A673 (cell line): ENCODE results near the gene CUL4A. TPM values are rescaled to one million over a fixed set of nuclear protein-coding genes. Genes with fewer than 3 reads are reported as not detected.

Source experiments
- BruUV-seq: library from RNA; stranded (reverse); fragments of 400-500 nt; replicated peaks from 2 replicates; lab custom pipeline; 2021; lab: Mats Ljungman, UMichigan
- CTCF ChIA-PET: fragments of 300-600 bp; sonication (Branson Sonifier 250); formaldehyde crosslinking; loops from one replicate; lab custom pipeline; 2022; ENCODE audit warnings: antibody characterized with exemption; lab: Charles Lee
- POLR2A ChIA-PET: fragments of 300-600 bp; sonication (Branson Sonifier 250); formaldehyde crosslinking; loops from one replicate; lab custom pipeline; 2022; ENCODE audit warnings: antibody characterized with exemption; ENCODE audit not compliant: low non-redundant PET; lab: Charles Lee
- DNase-seq: peaks from one replicate; pipeline ENCODE4 v3.0.0-alpha.2; 2015; ENCODE audit warnings: low spot score
- H3K27ac ChIP-seq: fragments of 200-600 bp; sonication (generic); 2 replicates; pipeline ENCODE4 v1.5.1; 2016; ENCODE audit warnings: mixed run types, low read depth, mild to moderate bottlenecking, mixed read lengths, antibody characterized with exemption, low read length; ENCODE audit not compliant: poor library complexity, severe bottlenecking
- H3K27me3 ChIP-seq: fragments of 200-600 bp; sonication (generic); replicated peaks from 2 replicates; pipeline ENCODE4 v1.6.1; 2017; ENCODE audit warnings: mixed run types, low read depth, mild to moderate bottlenecking, mixed read lengths, antibody characterized with exemption, low read length; ENCODE audit not compliant: insufficient read depth, poor library complexity
- H3K36me3 ChIP-seq: fragments of 200-600 bp; sonication (generic); 2 replicates; pipeline ENCODE4 v1.6.1; 2016; ENCODE audit warnings: mixed run types, mild to moderate bottlenecking, mixed read lengths, antibody characterized with exemption, low read length; ENCODE audit not compliant: insufficient read depth, poor library complexity, severe bottlenecking
- H3K4me1 ChIP-seq: fragments of 200-600 bp; sonication (generic); 2 replicates; pipeline ENCODE4 v1.6.1; 2017; ENCODE audit warnings: mixed run types, mild to moderate bottlenecking, mixed read lengths, antibody characterized with exemption, low read length; ENCODE audit not compliant: insufficient read depth, poor library complexity, severe bottlenecking
- H3K4me3 ChIP-seq: fragments of 200-600 bp; sonication (generic); 2 replicates; pipeline ENCODE4 v1.5.1; 2016; ENCODE audit warnings: low read depth, mixed run types, mild to moderate bottlenecking, mixed read lengths, low read length; ENCODE audit not compliant: poor library complexity, severe bottlenecking
- H3K9me3 ChIP-seq: fragments of 200-600 bp; sonication (generic); 2 replicates; pipeline ENCODE4 v1.6.1; 2016; ENCODE audit warnings: mixed run types, low read depth, mild to moderate bottlenecking, mixed read lengths, antibody characterized with exemption, low read length; ENCODE audit not compliant: poor library complexity, severe bottlenecking
- EZH2 ChIP-seq: fragments of 200-600 bp; sonication (generic); IDR thresholded peaks from 2 replicates; pipeline ENCODE4 v1.6.1; 2017; ENCODE audit warnings: borderline replicate concordance, low read depth, mild to moderate bottlenecking, mixed read lengths, antibody characterized with exemption, low read length; ENCODE audit not compliant: poor library complexity, severe bottlenecking
- intact Hi-C: fragments of 100-400 bp; cut with micrococcal nuclease; formaldehyde crosslinking; loops from one replicate; pipeline ENCODE4 v1.10.0; 2022; ENCODE audit not compliant: unreplicated experiment
- total RNA-seq: library from RNA; stranded (reverse); gene quantifications from 2 replicates; pipeline ENCODE4 v1.2.3, GENCODE V29; 2021
- TF ChIP-seq, protein P1 (sequence below): fragments of 300-800, 200-600 bp; sonication (generic); conservative IDR thresholded peaks from 2 replicates; pipeline ENCODE4 v1.5.1; 2017; ENCODE audit warnings: low read depth, mild to moderate bottlenecking, antibody characterized with exemption, low read length, moderate library complexity, mixed read lengths

Gene CUL4A
- total RNA-seq, 1 experiment from 2014 or later: 87.5 TPM

DNA sequence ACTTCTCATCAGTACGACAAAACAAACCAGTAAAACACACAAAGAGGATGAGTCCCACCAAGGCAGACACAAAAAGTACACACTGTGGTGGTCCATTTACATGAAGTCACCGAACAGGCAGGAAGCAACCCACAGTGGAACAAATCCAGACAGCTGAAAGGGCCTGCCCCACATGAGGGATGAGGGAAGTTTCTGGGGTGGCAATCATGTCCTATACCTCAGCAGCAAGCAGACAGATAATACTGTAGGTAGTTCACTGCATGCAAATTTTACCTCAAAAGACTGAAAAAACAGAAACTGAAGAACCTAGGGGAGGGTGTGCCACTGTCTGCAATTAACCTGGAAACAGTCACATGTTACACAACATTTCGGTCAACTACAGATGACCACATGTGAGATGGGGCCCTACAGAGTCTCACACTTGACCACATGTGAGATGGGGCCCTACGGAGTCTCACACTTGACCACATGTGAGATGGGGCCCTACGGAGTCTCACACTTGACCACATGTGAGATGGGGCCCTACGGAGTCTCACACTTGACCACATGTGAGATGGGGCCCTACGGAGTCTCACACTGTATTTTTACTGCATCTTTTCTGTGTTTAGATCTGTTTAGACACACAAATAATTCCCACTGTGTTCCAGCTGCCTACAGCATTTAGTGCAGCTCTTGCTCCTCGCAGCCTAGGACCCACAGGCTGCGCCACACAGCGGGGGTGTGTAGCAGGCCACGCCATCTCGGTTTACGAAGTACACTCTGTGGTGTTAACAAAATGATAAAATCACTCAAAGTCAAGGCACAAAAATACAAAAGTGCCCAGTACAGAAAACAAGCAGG is 23.1 kb upstream of the CUL4A start:
- intact Hi-C loops: no loop called here
- Histone ChIP-seq H3K27me3 (no peaks in the 10 kb centered on the region), H3K4me3 (no peak overlapping the region), H3K9me3 (no peaks in the 10 kb centered on the region), H3K27ac (peak overlapping the region; percentile 21), H3K36me3 (peaks cover 51% of the 10 kb centered on the region), H3K4me1 (peaks cover 6% of the 10 kb centered on the region)
- ChIA-PET POLR2A (no interaction called here), CTCF (no interaction called here)
- TF ChIP-seq EZH2: no peak
- TF ChIP-seq, protein P1, sequence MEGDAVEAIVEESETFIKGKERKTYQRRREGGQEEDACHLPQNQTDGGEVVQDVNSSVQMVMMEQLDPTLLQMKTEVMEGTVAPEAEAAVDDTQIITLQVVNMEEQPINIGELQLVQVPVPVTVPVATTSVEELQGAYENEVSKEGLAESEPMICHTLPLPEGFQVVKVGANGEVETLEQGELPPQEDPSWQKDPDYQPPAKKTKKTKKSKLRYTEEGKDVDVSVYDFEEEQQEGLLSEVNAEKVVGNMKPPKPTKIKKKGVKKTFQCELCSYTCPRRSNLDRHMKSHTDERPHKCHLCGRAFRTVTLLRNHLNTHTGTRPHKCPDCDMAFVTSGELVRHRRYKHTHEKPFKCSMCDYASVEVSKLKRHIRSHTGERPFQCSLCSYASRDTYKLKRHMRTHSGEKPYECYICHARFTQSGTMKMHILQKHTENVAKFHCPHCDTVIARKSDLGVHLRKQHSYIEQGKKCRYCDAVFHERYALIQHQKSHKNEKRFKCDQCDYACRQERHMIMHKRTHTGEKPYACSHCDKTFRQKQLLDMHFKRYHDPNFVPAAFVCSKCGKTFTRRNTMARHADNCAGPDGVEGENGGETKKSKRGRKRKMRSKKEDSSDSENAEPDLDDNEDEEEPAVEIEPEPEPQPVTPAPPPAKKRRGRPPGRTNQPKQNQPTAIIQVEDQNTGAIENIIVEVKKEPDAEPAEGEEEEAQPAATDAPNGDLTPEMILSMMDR: no peak
- DNase-seq: peak; percentile 41
- no TSS peak for BruUV-seq

DNA sequence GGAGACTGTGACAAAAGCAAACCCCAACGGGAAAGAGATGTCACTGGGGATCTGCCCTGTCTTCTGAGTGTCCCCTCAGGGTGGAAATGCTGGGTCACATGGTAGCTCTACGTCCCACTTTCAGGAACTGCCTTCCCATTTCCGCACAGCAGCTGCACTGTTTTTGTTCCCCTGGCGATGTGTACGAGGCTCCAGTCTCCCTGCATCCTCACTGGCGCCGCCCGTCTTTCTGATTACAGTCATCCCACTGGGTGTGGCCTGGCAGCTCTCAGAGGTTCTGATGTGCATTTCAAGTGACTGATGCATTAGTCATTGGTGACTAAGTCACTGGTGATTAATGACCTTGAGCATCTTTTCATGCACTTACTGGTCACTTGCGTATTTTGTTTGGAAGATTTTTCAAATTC is 22.1 kb upstream of the CUL4A start:
- intact Hi-C loops: no loop called here
- ChIA-PET CTCF (no interaction called here), POLR2A (no interaction called here)
- Histone ChIP-seq H3K4me1 (peaks cover 6% of the 10 kb centered on the region), H3K9me3 (no peaks in the 10 kb centered on the region), H3K27me3 (no peaks in the 10 kb centered on the region), H3K27ac (peak overlapping the region; percentile 37), H3K36me3 (peaks cover 41% of the 10 kb centered on the region), H3K4me3 (no peak overlapping the region)
- no TSS peak for BruUV-seq
- peak; percentile 96 for DNase-seq
- TF ChIP-seq, protein P1: no peak
- no peak for TF ChIP-seq EZH2

DNA sequence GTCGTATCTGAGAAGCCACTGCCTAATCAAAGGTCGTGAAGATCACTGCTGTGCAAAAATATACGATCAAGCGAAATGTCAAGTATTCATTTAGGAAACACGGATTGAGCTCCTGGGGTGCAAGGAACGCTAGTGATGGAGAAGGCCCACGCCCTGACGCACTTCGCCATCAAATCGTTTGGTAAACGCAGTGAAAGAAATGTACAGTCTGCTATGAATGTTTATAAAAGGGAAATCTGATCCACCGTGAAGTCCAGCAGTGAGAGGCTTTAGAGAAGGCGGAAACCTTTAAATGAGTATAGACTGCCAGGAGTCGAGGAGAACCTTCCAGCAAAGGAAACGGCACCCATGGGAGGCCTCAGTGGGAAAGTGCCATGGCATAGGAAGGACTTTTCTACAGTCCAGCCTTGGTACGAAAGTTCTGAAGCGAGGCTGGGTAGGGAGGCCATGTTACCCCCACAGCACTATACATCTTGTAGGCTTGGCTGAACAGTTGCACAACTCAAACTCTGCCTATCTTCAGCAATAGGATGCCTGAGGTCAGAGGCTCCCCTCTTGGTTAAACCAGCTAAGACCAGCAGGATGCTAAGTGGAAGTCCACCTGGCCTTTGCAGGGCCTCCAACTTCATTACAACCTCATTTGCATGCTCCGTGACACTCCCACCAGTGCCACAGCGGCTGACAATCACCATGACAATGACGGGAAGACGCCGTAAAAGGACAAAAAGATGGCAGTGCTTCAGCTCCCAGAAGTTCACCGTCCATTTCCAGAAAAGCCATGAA is 21.3 kb upstream of the CUL4A start:
- Histone ChIP-seq H3K27me3 (no peaks in the 10 kb centered on the region), H3K27ac (no peak overlapping the region), H3K36me3 (peaks cover 39% of the 10 kb centered on the region), H3K4me3 (no peak overlapping the region), H3K4me1 (peaks cover 6% of the 10 kb centered on the region), H3K9me3 (no peaks in the 10 kb centered on the region)
- no TSS peak for BruUV-seq
- TF ChIP-seq, protein P1: no peak
- no peak for TF ChIP-seq EZH2
- ChIA-PET POLR2A (no interaction called here), CTCF (no interaction called here)
- DNase-seq: peak; percentile 31
- intact Hi-C loops: no loop called here
